Measurements from ENCODE around the gene LRP11. TPM values are rescaled to one million over a fixed set of nuclear protein-coding genes. Genes with fewer than 3 reads are reported as not detected.
A peak's percentile ranks its signal among the peaks of the same experiment; 100 is the strongest.

The LRP11 gene
- total RNA-seq, 4 donors from 2014 or later = 14.1 to 41.8 (median 31.7) TPM

DNA sequence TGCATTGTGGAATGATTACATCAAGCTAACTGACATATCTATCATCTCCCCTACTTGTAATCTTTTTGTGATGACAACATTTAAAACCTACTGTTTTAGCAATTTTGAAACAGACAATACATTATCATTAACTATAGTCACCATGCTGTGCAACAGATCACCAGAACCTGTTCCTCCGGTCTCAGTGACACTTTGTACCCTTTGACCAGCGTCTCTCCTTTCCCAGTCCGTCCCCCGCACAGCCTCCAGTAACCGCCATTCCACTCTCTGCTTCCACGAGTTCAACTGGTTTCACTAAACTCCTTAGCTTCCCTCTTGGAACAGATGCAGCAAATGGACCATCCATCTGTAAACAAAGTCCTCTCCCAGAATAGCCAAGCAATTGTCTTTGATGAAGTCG, 21.8 kb downstream of the LRP11 start:
- WGBS, 2 donors = 89 to 90% methylated on average over 7 of the region's 7 CpGs

DNA sequence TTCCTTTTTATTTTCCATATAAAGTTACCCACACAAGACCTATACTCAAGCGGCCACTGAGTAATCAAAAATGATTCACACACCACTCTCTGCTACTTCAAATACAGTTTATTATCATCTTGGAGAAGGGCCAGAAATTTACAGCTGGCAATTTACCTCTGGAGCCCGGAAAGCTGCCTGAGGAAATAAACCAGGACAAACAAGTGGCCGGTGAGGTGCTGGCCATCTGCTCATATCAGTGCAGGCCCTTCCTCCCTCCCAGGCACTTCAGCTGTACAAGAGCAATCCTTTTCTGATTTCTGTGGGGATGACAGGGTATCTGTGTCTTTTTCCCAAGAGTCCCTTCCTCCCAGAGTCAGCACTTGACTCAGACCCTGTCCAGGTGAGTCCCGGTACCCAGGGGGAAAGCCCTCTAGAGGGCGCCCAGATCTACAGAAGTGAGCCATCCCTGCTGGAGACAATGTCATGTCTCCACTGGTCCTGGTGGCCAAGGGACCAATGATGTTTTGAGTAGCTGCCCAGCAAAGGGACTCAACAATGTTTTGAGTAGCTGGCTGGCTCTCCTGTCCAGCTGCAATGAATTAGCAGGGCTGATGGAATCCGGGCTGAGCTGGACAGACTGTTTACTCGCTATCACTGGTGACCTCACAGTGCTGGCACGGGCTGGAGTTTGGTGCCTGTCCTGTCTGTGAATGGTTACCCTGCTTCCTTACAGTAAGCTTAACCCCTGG, 23.6 kb downstream of the LRP11 start:
- Histone ChIP-seq H3K4me3 (no peak overlapping the region), H3K4me1 (no peaks in the 10 kb centered on the region), H3K27me3 (no peaks in the 10 kb centered on the region), H3K36me3 (peaks cover 0 to 43% (median 0%) of the 10 kb centered on the region in 3 donors), H3K27ac (no peak overlapping the region), H3K9me3 (no peaks in the 10 kb centered on the region)
- 60 to 64% methylated on average over 7 of the region's 8 CpGs for WGBS, 2 donors
- peak; percentile 56 to 58 for DNase-seq (ENCODE audit: low spot score in 2 of 2)
- TF ChIP-seq POLR2A (IDR thresholded peaks at IDR 0.05) (no peak), EP300 (IDR thresholded peaks at IDR 0.05) (peak in 1 of 2 donors; percentile 11)
- TF ChIP-seq, protein P1, sequence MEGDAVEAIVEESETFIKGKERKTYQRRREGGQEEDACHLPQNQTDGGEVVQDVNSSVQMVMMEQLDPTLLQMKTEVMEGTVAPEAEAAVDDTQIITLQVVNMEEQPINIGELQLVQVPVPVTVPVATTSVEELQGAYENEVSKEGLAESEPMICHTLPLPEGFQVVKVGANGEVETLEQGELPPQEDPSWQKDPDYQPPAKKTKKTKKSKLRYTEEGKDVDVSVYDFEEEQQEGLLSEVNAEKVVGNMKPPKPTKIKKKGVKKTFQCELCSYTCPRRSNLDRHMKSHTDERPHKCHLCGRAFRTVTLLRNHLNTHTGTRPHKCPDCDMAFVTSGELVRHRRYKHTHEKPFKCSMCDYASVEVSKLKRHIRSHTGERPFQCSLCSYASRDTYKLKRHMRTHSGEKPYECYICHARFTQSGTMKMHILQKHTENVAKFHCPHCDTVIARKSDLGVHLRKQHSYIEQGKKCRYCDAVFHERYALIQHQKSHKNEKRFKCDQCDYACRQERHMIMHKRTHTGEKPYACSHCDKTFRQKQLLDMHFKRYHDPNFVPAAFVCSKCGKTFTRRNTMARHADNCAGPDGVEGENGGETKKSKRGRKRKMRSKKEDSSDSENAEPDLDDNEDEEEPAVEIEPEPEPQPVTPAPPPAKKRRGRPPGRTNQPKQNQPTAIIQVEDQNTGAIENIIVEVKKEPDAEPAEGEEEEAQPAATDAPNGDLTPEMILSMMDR (IDR thresholded peaks at IDR 0.05) = peak in 3 of 5 experiments; percentile 26 to 45 (median 41)

More for the DNA sequence above, 21.8 kb downstream of the LRP11 start:
- Histone ChIP-seq H3K4me1 (peaks cover 0 to 11% (median 3%) of the 10 kb centered on the region in 4 donors), H3K27me3 (no peaks in the 10 kb centered on the region), H3K36me3 (peaks cover 0 to 25% (median 0%) of the 10 kb centered on the region in 3 donors), H3K4me3 (no peak overlapping the region), H3K27ac (no peak overlapping the region), H3K9me3 (no peaks in the 10 kb centered on the region)
- TF ChIP-seq POLR2A (IDR thresholded peaks at IDR 0.05) (no peak), EP300 (IDR thresholded peaks at IDR 0.05) (no peak)
- TF ChIP-seq, protein P1 (IDR thresholded peaks at IDR 0.05) = no peak
- DNase-seq (ENCODE audit: low spot score in 2 of 2) = no peak

DNA sequence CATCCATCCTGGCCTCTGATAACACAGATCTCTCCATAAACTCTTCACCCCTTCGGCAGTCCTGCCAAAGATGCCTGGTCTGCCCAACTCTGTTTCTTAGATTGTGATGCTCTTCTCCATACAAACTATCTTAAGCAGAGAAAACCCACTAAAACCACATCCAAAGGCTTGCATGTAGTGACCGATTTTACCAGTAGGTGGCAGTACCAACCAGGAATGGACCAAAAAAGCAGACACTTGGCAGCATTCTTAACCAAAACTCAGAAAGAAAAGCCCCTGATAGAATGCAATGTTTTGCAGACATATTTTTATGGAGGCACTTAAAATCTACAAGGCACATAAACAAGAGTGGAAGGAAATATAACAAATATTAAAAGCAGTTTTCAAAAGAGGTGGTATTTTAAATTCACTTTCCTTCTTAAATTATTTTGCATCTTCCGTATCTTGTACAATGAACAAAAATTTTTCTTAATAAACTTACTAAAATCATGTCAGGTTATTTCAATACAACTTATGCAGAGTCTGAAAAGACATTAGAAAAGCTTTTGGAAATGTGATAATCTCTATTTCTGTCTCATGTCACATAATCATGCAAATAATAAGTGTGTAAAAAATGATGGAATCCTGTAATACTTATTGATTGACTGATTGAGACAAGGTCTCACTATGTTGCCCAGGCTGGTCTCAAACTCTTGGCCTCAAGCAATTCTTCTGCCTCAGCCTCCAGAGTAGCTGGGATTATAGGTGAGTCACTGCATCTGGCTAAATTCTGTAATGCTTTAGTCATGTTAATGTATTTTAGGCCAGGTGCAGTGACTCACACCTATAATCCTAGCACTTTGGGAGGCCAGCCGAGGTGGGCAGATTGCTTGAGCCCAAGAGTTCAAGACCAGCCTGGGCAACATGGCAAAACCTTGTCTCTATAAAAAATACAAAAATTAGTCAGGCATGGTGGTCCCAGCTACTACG, 29.4 kb downstream of the LRP11 start:
- peaks cover 0 to 30% (median 2%) of the 10 kb centered on the region in 3 donors for H3K36me3 ChIP-seq
- WGBS, 2 donors = 58 to 60% methylated on average over 5 of the region's 5 CpGs

DNA sequence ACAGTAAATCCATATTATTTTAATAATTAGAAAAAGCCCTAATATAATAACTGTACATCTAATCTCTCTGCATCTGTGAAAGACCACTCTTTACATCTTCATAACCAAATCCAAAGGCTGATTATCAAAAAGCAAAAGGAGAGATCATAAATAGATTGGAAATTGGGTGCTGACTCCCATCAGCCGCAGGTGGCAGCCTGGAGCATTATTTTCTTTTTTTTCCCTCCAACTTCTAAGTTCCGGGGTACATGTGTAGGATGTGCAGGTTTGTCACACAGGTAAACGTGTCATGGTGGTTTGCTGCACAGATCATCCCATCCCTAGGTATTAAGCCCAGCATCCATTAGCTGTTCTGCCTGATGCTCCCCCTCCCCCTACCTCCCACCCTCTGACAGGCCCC, 30.5 kb downstream of the LRP11 start:
- DNase-seq (ENCODE audit: low spot score in 2 of 2) = no peak

More for the DNA sequence above, 29.4 kb downstream of the LRP11 start:
- Histone ChIP-seq H3K4me1 (peaks cover 0 to 19% (median 3%) of the 10 kb centered on the region in 4 donors), H3K27ac (no peak overlapping the region), H3K9me3 (no peaks in the 10 kb centered on the region), H3K27me3 (no peaks in the 10 kb centered on the region), H3K4me3 (no peak overlapping the region)
- DNase-seq (ENCODE audit: low spot score in 2 of 2) = peak; percentile 61 to 96
- no peak for TF ChIP-seq EP300 (IDR thresholded peaks at IDR 0.05)
- TF ChIP-seq, protein P1 (IDR thresholded peaks at IDR 0.05) = peak; percentile 84 to 93 (median 87)
- TF ChIP-seq POLR2A (IDR thresholded peaks at IDR 0.05) = no peak

More for the DNA sequence above, 30.5 kb downstream of the LRP11 start:
- Histone ChIP-seq H3K27ac (no peak overlapping the region), H3K9me3 (no peaks in the 10 kb centered on the region), H3K27me3 (no peaks in the 10 kb centered on the region), H3K4me3 (no peak overlapping the region), H3K4me1 (peaks cover 0 to 19% (median 3%) of the 10 kb centered on the region in 4 donors), H3K36me3 (peaks cover 0 to 38% (median 2%) of the 10 kb centered on the region in 3 donors)
- TF ChIP-seq, protein P1 (IDR thresholded peaks at IDR 0.05) = no peak
- TF ChIP-seq EP300 (IDR thresholded peaks at IDR 0.05) = no peak
- TF ChIP-seq POLR2A (IDR thresholded peaks at IDR 0.05) = no peak
- WGBS, 2 donors = 91 to 92% methylated on average over 3 of the region's 3 CpGs
